ENCODE data around the gene NPPC. TPM values are rescaled to one million over a fixed set of nuclear protein-coding genes. Genes with fewer than 3 reads are reported as not detected.

The NPPC gene, protein sequence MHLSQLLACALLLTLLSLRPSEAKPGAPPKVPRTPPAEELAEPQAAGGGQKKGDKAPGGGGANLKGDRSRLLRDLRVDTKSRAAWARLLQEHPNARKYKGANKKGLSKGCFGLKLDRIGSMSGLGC
- total RNA-seq = not detected in 2 replicates

GRCh38 chr2:231926180-231926741 lies at the start of gene NPPC:
Gene NPPC, minus strand, starts transcription at chr2:231926396. Its CDS starts 147 bp downstream, at chr2:231926249.

DNA sequence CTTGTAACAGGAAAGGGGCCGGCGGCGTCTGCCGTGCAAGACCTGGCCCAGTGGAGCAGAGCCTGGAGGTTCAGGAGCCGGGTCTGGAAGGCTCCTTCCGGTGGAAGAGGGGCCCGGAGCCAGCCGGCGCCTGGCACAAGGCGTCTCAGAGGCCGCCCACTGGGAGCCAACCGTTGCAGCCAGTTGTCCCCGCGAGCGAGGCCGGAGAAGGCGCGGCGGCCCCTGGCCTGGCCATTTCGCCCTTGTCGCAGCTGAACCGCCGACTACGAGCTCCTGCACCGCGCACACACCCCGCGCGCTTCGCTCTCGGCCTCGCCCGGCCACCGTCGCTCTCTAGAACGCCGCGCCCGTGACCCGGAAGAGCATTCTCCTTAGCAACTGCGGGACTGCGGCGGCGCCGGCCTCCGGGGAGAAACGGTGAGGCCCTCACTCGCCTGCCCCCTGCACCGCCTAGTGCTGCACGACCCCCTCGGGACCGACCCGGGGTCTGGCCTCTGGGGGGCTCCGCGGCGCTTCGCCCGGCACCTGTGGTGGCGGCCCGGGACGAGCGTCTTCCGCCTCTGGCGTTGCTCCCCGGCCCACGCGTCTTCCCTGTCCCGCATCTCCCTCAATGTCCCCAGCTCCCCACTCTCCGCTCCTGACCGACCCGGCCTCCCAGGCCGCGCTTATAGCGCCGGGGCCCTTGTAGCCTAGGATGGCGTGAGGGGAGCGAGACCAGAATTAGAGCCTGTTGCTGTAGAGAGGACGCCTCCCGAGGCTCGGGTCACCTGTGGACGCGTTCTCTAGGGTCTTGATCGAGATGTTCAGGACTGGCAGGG lies 35.4 kb upstream of the NPPC start, which contains the start of gene DIS3L2:
Gene DIS3L2 (plus strand): TSS at position 365 of the 818 bp plus-strand sequence. CDS start 53,215 bp downstream, outside the sequence.

Other genes starting within 250 kb of the NPPC start
- gene PTMA, start 217.9 kb downstream of the NPPC start, total RNA-seq = 453 and 665 TPM in 2 replicates
- 15.7 and 19.8 TPM in 2 replicates for gene PDE6D, start 145.1 kb downstream of the NPPC start, total RNA-seq
- 17.2 and 19.1 TPM in 2 replicates for gene COPS7B, start 140.0 kb downstream of the NPPC start, total RNA-seq
- gene DIS3L2, start 35.3 kb upstream of the NPPC start, total RNA-seq = 20.8 and 21.4 TPM in 2 replicates